Suppressor macrophage (primary cell): ENCODE results near the gene SASH1.

Source experiments
- DNase-seq, 4 experiments: peaks; one replicate each; pipeline ENCODE4 v3.0.0-alpha.2; 2020 to 2022

Gene SASH1

GRCh38 chr6:148461986-148462577, 119.4 kb downstream of the SASH1 start:
- DNase-seq = peak in 3 of 4 experiments; percentile 15 to 59 (median 52)

GRCh38 chr6:148463671-148464070, 121.0 kb downstream of the SASH1 start:
- no peak for DNase-seq

GRCh38 chr6:148464319-148465010, 121.8 kb downstream of the SASH1 start:
- DNase-seq = peak; percentile 72 to 83 (median 76)

DNA sequence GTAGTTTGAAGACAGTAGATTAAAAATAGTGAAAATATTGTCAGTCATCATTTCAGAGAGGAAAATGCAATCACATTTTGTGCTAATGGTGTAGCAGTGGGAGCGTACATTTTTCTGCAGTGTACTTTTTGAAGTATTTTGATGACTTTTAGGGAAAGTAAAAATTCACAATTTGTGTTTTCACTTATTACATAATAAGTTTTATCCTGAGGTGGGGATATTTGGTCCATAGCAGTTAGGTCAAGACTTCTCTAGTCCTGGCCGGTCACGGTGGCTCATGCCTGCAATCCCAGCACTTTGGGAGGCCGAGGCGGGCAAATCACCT, 122.3 kb downstream of the SASH1 start:
- DNase-seq = no peak

DNA sequence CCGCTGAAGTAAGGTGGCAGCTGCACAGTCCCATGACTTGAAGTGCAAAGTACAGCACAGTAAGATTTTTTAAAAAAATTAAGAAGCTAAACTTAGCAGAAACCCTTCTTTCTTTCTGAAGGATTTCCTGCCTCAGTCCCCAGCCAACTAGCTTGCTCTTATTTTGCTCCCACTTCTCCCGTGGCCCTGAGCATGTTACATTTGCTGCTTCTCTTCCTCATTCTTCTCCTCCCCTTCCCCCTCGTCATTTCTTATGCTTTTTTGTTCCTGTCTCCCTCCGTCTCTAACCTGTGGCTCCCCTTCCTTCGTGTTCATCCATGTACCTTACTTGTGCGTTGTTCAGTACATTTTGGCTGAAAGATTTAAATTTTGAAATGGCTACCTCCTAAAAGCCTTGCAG, 123.0 kb downstream of the SASH1 start:
- DNase-seq = peak; percentile 18 to 48 (median 32)

- no peak for DNase-seq
Observed at GRCh38 chr6:148466158-148466557, 123.5 kb downstream of the SASH1 start.

GRCh38 chr6:148467926-148468325, 125.3 kb downstream of the SASH1 start:
- peak in 1 of 4 experiments; percentile 7 for DNase-seq

- DNase-seq = no peak
Observed at GRCh38 chr6:148470156-148470555, 127.5 kb downstream of the SASH1 start.

DNA sequence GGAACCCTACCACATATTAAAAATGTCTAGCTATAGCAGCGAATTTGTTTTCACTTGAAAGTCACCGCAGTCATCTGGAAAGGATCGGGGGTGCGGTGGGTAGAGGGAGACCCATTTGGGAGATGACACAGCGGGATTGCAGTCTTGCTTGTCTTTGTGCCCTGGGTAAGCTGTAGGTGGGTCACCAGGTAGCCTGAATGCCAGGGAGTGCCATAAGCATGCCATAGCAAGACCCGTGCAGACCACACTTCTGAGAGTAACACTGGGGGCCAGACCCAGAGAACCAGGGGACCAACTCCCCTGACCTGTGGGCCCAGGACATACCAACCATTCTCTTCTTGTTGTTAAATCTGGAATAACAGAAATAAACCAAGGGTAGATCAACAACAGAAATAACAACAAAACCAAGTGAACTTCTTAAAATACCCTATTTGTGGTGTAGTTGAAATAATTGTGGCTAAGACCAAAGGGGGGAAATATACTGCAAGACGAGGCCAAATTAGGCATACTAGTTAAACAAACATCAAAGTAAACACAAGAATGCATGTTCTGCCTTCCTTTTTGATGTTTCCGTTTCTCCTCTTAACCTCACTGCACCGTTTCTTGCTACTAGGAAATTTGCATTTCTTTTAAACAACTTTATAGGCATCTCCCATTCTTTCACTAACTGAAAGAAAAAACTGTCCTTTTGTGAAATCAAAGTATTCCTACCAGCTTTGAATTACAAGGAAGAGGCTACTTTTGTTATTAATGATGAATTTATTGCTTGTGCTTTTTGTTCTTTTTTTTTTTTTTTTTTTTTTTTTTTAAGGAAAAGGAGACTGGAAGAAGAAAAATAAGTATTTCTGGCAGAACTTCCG, 128.2 kb downstream of the SASH1 start:
- no peak for DNase-seq

GRCh38 chr6:148471624-148472159, 129.1 kb downstream of the SASH1 start:
- DNase-seq = no peak

GRCh38 chr6:148472171-148473105, 129.8 kb downstream of the SASH1 start:
- no peak for DNase-seq

DNA sequence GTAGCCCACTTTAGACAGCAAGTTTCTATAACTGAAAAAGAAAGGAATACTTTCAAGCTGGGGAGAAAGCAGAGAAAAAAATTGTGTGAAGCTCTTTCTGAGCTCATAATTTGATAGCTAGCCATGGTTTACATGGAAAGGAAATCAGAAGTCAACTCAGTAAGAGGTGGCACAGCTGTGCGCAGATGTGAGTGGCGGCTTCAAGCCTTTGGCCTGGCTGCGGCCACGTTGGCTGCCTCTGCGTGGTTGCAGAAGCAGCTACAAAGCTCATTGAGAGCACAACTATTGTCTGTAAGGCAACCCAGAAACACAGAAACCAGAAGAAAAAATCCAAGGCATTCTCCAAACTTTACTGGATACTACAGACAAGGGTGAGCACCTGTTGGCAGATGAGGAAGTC, 136.9 kb downstream of the SASH1 start:
- DNase-seq = no peak

DNA sequence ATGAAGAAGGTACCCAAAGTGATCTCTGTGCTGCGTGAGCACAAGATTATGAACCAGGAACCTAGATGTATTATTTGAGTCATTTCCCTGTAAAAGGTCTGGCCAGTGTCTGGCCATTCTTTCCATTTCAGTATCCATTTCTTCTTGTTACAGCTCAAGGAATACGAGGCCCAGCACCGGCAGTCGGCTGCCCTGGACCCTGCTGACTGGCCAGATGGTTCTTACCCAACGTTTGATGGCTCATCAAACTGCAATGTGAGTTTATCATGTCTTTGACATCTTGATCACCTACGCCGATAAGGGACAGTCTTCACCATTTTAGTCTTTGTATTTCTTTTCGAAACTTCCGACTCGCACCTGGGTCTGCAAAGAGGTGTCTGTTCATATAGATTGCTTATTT, 144.8 kb downstream of the SASH1 start:
- DNase-seq = no peak

GRCh38 chr6:148491638-148492251, 149.1 kb downstream of the SASH1 start:
- no peak for DNase-seq

GRCh38 chr6:148492654-148493290, 150.1 kb downstream of the SASH1 start:
- no peak for DNase-seq

DNA sequence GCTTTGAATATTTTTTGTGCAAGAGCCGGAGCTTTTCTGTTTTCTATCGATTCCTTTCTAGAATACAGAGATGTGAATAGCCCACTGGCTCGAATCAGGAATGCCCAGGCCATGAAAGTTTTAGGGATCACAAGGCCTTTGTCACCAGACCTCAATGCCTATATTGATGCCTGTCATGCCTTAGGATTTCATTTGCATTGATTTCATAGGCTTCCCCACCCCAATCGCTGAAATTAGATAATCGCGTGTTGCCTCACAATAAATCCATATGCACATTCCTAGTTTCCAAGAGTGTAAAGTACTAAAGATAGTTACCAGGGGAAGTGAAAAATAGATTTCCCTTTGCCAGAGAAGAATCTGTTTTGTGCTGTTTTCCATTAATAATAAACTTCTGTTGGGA, 150.8 kb downstream of the SASH1 start:
- no peak for DNase-seq

GRCh38 chr6:148494226-148494625, 151.6 kb downstream of the SASH1 start:
- no peak for DNase-seq

DNA sequence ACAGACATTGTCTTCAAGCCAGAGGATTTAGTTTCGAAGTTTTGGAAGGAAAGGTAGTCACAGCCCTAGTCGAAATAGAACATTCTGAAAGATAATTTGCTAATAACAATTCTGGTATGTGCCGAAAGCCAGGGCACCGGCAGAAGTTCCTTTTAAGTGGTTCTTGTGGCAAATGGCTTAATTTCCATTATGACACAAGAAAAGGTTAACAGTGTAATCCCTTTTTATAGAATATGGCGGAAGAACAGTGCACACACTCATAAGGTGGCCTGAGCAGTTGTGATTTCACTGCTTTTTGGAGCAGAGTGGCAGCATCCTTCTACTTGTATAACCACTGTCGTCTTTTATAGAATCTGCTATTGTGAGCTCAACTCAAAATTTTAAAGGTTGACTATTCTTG, 152.4 kb downstream of the SASH1 start:
- DNase-seq = no peak

DNA sequence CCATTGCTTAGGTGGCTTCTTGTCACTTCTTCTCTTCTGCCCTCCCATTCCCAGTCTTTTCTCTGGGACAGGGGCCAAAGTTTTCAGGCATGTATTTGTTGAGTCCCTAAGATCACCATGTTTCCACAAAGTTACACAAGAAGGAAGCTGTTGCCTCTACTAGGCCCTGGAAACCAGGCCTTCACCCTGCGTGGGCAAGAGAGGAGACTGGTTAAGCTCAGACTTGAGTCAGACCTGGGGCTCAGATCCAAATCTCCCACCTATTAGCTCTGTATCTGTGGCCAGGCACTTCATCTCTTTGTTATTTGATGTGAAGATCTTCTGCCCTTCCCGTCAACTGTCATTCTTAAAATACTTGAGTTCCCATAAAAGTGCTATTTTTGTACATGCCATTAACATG, 154.6 kb downstream of the SASH1 start:
- DNase-seq = no peak

GRCh38 chr6:148497717-148498116, 155.1 kb downstream of the SASH1 start:
- no peak for DNase-seq

- no peak for DNase-seq
Observed at GRCh38 chr6:148500402-148500801, 157.8 kb downstream of the SASH1 start.
